CD4-positive, alpha-beta T cell treated with Interleukin-6 at 100 ng/mL for 8 hours (primary cell): Measurements from ENCODE around the gene CRYL1.
A peak's percentile ranks its signal among the peaks of the same experiment; 100 is the strongest.

Experiments
- DNase-seq: peaks from one replicate; pipeline ENCODE4 v3.0.0-alpha.2; 2020; ENCODE audit warnings: mixed read lengths, low spot score

CRYL1 gene

GRCh38 chr13:20528452-20528851 lies 2.8 kb upstream of the CRYL1 start:
- DNase-seq: no peak

- DNase-seq: no peak
These were observed 1.0 kb upstream of the CRYL1 start for GRCh38 chr13:20526664-20527063.

GRCh38 chr13:20525144-20525600 lies 485 bp downstream of the CRYL1 start:
- DNase-seq: peak; percentile 8

GRCh38 chr13:20521364-20522115 lies 4.1 kb downstream of the CRYL1 start:
- DNase-seq: no peak

- no peak for DNase-seq
These were observed 5.8 kb downstream of the CRYL1 start for GRCh38 chr13:20519875-20520274.

- no peak for DNase-seq
These were observed 7.0 kb downstream of the CRYL1 start for GRCh38 chr13:20518660-20519100.

- DNase-seq: no peak
These were observed 10.8 kb downstream of the CRYL1 start for GRCh38 chr13:20514866-20515265.

GRCh38 chr13:20513466-20513995 lies 12.1 kb downstream of the CRYL1 start:
- no peak for DNase-seq

GRCh38 chr13:20512042-20512683 lies 13.5 kb downstream of the CRYL1 start:
- no peak for DNase-seq

- DNase-seq: no peak
These were observed 19.0 kb downstream of the CRYL1 start for GRCh38 chr13:20506696-20507095.

- DNase-seq: no peak
These were observed 20.0 kb downstream of the CRYL1 start for GRCh38 chr13:20505405-20506366.

- no peak for DNase-seq
These were observed 22.3 kb downstream of the CRYL1 start for GRCh38 chr13:20503088-20504083.

GRCh38 chr13:20501592-20501991 lies 24.1 kb downstream of the CRYL1 start:
- no peak for DNase-seq

GRCh38 chr13:20501120-20501519 lies 24.5 kb downstream of the CRYL1 start:
- no peak for DNase-seq

GRCh38 chr13:20499986-20500385 lies 25.7 kb downstream of the CRYL1 start:
- no peak for DNase-seq

- DNase-seq: no peak
These were observed 27.0 kb downstream of the CRYL1 start for GRCh38 chr13:20498659-20499058.

- DNase-seq: no peak
These were observed 27.5 kb downstream of the CRYL1 start for GRCh38 chr13:20498129-20498528.

- DNase-seq: no peak
These were observed 28.5 kb downstream of the CRYL1 start for GRCh38 chr13:20497006-20497775.

GRCh38 chr13:20495087-20496023 lies 30.3 kb downstream of the CRYL1 start:
- DNase-seq: peak; percentile 67
